Retinal pigment epithelial cell (primary cell): Measurements from ENCODE around the gene TAS2R16.

Experiments used
- DNase-seq: peaks from one replicate; pipeline ENCODE4 v3.0.0-alpha.2; 2010; ENCODE audit warnings: low read depth
- H3K4me3 ChIP-seq: 2 replicates; pipeline ENCODE4 v1.5.1; 2011; ENCODE audit warnings: mild to moderate bottlenecking, low read length, control low read depth, moderate library complexity
- TF ChIP-seq, protein P1 (sequence below): conservative IDR thresholded peaks from 2 replicates; pipeline ENCODE4 v1.5.1; 2011; ENCODE audit warnings: low read depth, low read length, control low read depth, inconsistent platforms

Gene TAS2R16

GRCh38 chr7:122951006-122951405 is 44.5 kb downstream of the TAS2R16 start:
- no peak overlapping the region for H3K4me3 ChIP-seq
- TF ChIP-seq, protein P1, sequence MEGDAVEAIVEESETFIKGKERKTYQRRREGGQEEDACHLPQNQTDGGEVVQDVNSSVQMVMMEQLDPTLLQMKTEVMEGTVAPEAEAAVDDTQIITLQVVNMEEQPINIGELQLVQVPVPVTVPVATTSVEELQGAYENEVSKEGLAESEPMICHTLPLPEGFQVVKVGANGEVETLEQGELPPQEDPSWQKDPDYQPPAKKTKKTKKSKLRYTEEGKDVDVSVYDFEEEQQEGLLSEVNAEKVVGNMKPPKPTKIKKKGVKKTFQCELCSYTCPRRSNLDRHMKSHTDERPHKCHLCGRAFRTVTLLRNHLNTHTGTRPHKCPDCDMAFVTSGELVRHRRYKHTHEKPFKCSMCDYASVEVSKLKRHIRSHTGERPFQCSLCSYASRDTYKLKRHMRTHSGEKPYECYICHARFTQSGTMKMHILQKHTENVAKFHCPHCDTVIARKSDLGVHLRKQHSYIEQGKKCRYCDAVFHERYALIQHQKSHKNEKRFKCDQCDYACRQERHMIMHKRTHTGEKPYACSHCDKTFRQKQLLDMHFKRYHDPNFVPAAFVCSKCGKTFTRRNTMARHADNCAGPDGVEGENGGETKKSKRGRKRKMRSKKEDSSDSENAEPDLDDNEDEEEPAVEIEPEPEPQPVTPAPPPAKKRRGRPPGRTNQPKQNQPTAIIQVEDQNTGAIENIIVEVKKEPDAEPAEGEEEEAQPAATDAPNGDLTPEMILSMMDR, result no peak
- no peak for DNase-seq

DNA sequence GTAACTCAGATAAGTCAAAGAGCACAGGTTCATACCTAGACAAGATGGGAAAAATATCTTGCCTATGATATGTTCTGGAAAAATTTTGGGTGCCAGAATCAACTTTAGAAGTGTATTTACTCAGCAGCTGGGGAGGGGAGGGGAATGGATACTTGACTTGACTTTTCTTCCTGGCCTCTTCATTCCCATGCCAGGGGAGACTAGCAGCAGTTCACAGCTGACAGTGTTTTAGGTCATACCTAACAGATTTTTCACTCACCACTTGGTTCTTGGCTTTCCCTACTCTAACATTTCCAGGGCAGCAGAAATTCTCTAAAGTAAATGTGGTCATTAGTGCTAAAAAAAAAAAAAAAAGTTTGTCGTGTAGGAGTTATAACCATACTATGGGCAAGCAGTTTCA is 46.3 kb downstream of the TAS2R16 start:
- H3K4me3 ChIP-seq, result no peak overlapping the region
- TF ChIP-seq, protein P1, result no peak
- no peak for DNase-seq
